Right atrium auricular region (tissue), 2 donors: Measurements from ENCODE around the gene ZNF556. TPM values are rescaled to one million over a fixed set of nuclear protein-coding genes. Genes with fewer than 3 reads are reported as not detected.

Source experiments
- DNase-seq: peaks from one replicate; pipeline ENCODE4 v3.0.0-alpha.2; 2019; ENCODE audit warnings: low spot score
- H3K27ac ChIP-seq, 2 donors: fragments of 200-600 bp; sonication (generic); 1 replicate in 1 of 2; 2 replicates in 1 of 2; pipeline ENCODE4 v1.5.1; 2016 to 2019
- H3K27me3 ChIP-seq, 2 donors: fragments of 200-600 bp; sonication (generic); one replicate each; pipeline versions ENCODE4 v1.5.1 to v1.6.0; 2017 to 2019
- H3K36me3 ChIP-seq: fragments of 200-600 bp; sonication (generic); one replicate; pipeline ENCODE4 v1.5.1; 2016
- H3K4me1 ChIP-seq, 2 donors: fragments of 200-600 bp; sonication (generic); one replicate each; pipeline versions ENCODE4 v1.5.1 to v1.6.0; 2017 to 2019
- H3K4me3 ChIP-seq, 2 donors: fragments of 200-600 bp; sonication (generic); 1 replicate in 1 of 2; 2 replicates in 1 of 2; pipeline ENCODE4 v1.5.1; 2017 to 2019; ENCODE audit warnings: mild to moderate bottlenecking in 1 of 2, moderate library complexity in 1 of 2
- H3K9me3 ChIP-seq, 2 donors: fragments of 200-600 bp; sonication (generic); one replicate each; pipeline ENCODE4 v1.5.1; 2019
- total RNA-seq, 2 donors: library from RNA; depleted of rRNA; stranded (reverse); fragments of >200 nt; gene quantifications; one replicate each; pipeline ENCODE4 v1.1.0, GENCODE V29; 2016
- TF ChIP-seq, protein P1 (sequence below), 2 donors: fragments of 200-600 bp; sonication (generic); IDR thresholded peaks; one replicate each; pipeline ENCODE4 v1.5.1; 2019; ENCODE audit warnings: antibody characterized with exemption in 2 of 2

ZNF556 gene
- total RNA-seq, 2 donors from 2014 or later = not detected

- no peak for DNase-seq
- Histone ChIP-seq H3K27me3 (no peaks in the 10 kb centered on the region), H3K4me3 (no peak overlapping the region), H3K36me3 (peaks cover 4% of the 10 kb centered on the region), H3K27ac (no peak overlapping the region), H3K9me3 (no peaks in the 10 kb centered on the region), H3K4me1 (peaks cover 0 to 3% of the 10 kb centered on the region in 2 donors)
- TF ChIP-seq, protein P1, sequence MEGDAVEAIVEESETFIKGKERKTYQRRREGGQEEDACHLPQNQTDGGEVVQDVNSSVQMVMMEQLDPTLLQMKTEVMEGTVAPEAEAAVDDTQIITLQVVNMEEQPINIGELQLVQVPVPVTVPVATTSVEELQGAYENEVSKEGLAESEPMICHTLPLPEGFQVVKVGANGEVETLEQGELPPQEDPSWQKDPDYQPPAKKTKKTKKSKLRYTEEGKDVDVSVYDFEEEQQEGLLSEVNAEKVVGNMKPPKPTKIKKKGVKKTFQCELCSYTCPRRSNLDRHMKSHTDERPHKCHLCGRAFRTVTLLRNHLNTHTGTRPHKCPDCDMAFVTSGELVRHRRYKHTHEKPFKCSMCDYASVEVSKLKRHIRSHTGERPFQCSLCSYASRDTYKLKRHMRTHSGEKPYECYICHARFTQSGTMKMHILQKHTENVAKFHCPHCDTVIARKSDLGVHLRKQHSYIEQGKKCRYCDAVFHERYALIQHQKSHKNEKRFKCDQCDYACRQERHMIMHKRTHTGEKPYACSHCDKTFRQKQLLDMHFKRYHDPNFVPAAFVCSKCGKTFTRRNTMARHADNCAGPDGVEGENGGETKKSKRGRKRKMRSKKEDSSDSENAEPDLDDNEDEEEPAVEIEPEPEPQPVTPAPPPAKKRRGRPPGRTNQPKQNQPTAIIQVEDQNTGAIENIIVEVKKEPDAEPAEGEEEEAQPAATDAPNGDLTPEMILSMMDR (IDR thresholded peaks at IDR 0.05) = no peak
Observed at GRCh38 chr19:2923510-2923909, 56.4 kb downstream of the ZNF556 start.

- Histone ChIP-seq H3K36me3 (no peaks in the 10 kb centered on the region), H3K9me3 (peaks cover 0 to 8% of the 10 kb centered on the region in 2 donors), H3K4me1 (peaks cover 0 to 3% of the 10 kb centered on the region in 2 donors), H3K27me3 (no peaks in the 10 kb centered on the region), H3K4me3 (no peak overlapping the region), H3K27ac (no peak overlapping the region)
- TF ChIP-seq, protein P1 (IDR thresholded peaks at IDR 0.05) = no peak
- DNase-seq = no peak
Observed at GRCh38 chr19:2926341-2927031, 59.4 kb downstream of the ZNF556 start.

DNA sequence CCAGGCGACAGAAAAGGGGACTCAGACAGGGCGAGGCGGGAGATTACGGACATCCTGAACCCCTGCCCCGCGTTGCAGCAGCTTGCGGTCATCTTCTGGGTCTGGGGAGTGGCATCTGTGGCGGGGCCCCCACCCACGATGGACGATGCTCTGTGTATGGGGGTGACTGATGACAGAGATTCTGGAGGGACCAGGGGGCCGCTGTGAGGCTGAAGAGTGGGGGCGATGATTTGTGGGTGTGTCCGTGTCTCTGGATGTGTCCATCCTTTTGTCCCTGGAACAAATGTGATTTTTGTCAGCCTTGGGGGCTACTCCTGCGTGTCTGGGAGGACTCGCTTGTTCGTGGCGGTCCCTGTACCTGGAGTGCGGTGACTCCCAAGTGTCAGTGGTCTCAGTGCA is 59.9 kb downstream of the ZNF556 start:
- peaks cover 0 to 3% of the 10 kb centered on the region in 2 donors for H3K4me1 ChIP-seq
- peaks cover 0 to 14% of the 10 kb centered on the region in 2 donors for H3K9me3 ChIP-seq
- DNase-seq = no peak
- H3K27ac ChIP-seq = no peak overlapping the region
- no peaks in the 10 kb centered on the region for H3K27me3 ChIP-seq
- H3K4me3 ChIP-seq = no peak overlapping the region
- no peaks in the 10 kb centered on the region for H3K36me3 ChIP-seq
- TF ChIP-seq, protein P1 (IDR thresholded peaks at IDR 0.05) = no peak

Other genes starting within 250 kb of the ZNF556 start
- gene GNG7, start 164.6 kb upstream of the ZNF556 start, total RNA-seq = 10 to 100 TPM; 18.0 to 22.8 TPM
- 10 to 100 TPM; 36.5 to 58.0 TPM for gene DIRAS1, start 146.0 kb upstream of the ZNF556 start, total RNA-seq
- gene SLC39A3, start 127.3 kb upstream of the ZNF556 start, total RNA-seq = 10 to 100 TPM; 22.9 to 38.0 TPM
- 10 to 100 TPM; 52.3 to 60.9 TPM for gene SGTA, start 84.1 kb upstream of the ZNF556 start, total RNA-seq
- 10 to 100 TPM; 33.9 to 45.8 TPM for gene THOP1, start 81.8 kb upstream of the ZNF556 start, total RNA-seq
- 1 to 10 TPM; 3.5 to 6.0 TPM for gene ZNF554, start 47.5 kb upstream of the ZNF556 start, total RNA-seq
- 1 to 10 TPM; 5.5 to 5.9 TPM for gene ZNF555, start 25.9 kb upstream of the ZNF556 start, total RNA-seq
- 1 to 10 TPM; 1.6 to 1.8 TPM for gene ZNF57, start 33.6 kb downstream of the ZNF556 start, total RNA-seq
- 1 to 10 TPM; 1.7 to 4.2 TPM for gene ZNF77, start 77.6 kb downstream of the ZNF556 start, total RNA-seq
- 1 to 10 TPM; 2.1 to 5.2 TPM for gene TLE6, start 110.2 kb downstream of the ZNF556 start, total RNA-seq
- gene TLE2, start 161.9 kb downstream of the ZNF556 start, total RNA-seq = 100 to 1,000 TPM in 1 of 2 donors, 10 to 100 TPM in 1; 41.2 to 101 TPM
- gene TLE5, start 195.2 kb downstream of the ZNF556 start, total RNA-seq = 1,000 to 10,000 TPM in 1 of 2 donors, 100 to 1,000 TPM in 1; 869 to 1,050 TPM
- 10 to 100 TPM; 58.4 to 77.9 TPM for gene GNA11, start 227.0 kb downstream of the ZNF556 start, total RNA-seq